ENCODE results near the gene SLC46A3.

Gene SLC46A3

GRCh38 chr13:28718196-28718542 is 601 bp downstream of the SLC46A3 start:
- no peak for DNase-seq
- Histone ChIP-seq H3K27ac (peak overlapping the region; percentile 96 to 97), H3K9me3 (no peaks in the 10 kb centered on the region), H3K27me3 (no peaks in the 10 kb centered on the region), H3K36me3 (peaks cover 0 to 2% (median 0%) of the 10 kb centered on the region in 3 donors), H3K4me1 (peaks cover 0 to 25% (median 6%) of the 10 kb centered on the region in 4 donors), H3K4me3 (peak overlapping the region; percentile 71 to 92)
- intact Hi-C loops (cut with DNase I; ENCODE audit: low total_unique reads): loop anchor here (5.0 kb wide), 1 partner anchor 61 kb away; the partner anchor contains the start of gene POMP
- no peak for TF ChIP-seq CTCF (IDR thresholded peaks at IDR 0.05)

DNA sequence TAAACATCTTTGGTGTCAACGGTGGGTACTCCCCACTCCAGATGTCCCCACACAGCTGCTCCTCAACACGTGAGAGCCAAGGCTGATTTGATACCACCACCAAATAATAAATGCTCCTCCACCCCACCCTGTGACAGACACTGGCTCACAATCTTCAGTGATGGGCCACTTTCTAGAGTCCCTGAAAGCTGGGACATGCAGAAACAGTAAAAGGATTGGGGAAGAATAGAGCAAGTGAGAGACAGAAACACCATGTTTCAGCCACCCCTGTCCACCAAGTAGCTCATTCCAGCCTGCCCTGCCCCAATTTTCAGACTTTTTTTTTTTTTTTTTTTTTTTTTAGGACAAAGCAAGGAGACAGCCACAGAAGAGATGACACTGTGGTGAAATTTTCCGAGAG is 1.6 kb downstream of the SLC46A3 start:
- intact Hi-C loops (cut with DNase I; ENCODE audit: low total_unique reads): loop anchor here (5.0 kb wide), 1 partner anchor 60 kb away; the partner anchor contains the start of gene POMP
- H3K36me3 ChIP-seq: peaks cover 0 to 8% (median 0%) of the 10 kb centered on the region in 3 donors
- H3K4me3 ChIP-seq: no peak overlapping the region
- no peaks in the 10 kb centered on the region for H3K27me3 ChIP-seq
- H3K9me3 ChIP-seq: no peaks in the 10 kb centered on the region
- no peak for DNase-seq
- TF ChIP-seq CTCF (IDR thresholded peaks at IDR 0.05): no peak
- H3K27ac ChIP-seq: no peak overlapping the region
- peaks cover 0 to 25% (median 6%) of the 10 kb centered on the region in 4 donors for H3K4me1 ChIP-seq

- DNase-seq: no peak
- no peak overlapping the region for H3K27ac ChIP-seq
- no peaks in the 10 kb centered on the region for H3K9me3 ChIP-seq
- no peak for TF ChIP-seq CTCF (IDR thresholded peaks at IDR 0.05)
- H3K4me3 ChIP-seq: no peak overlapping the region
- no peaks in the 10 kb centered on the region for H3K27me3 ChIP-seq
- H3K36me3 ChIP-seq: peaks cover 0 to 8% (median 0%) of the 10 kb centered on the region in 3 donors
- H3K4me1 ChIP-seq: peaks cover 0 to 25% (median 6%) of the 10 kb centered on the region in 4 donors
- intact Hi-C loops (cut with DNase I; ENCODE audit: low total_unique reads): loop anchor here (5.0 kb wide), 1 partner anchor 59 kb away; the partner anchor contains the start of gene POMP
These were observed 2.3 kb downstream of the SLC46A3 start for GRCh38 chr13:28716511-28716910.

- H3K9me3 ChIP-seq: no peaks in the 10 kb centered on the region
- H3K4me1 ChIP-seq: peaks cover 0 to 24% (median 6%) of the 10 kb centered on the region in 4 donors
- no peak overlapping the region for H3K4me3 ChIP-seq
- H3K27me3 ChIP-seq: no peaks in the 10 kb centered on the region
- intact Hi-C loops (cut with DNase I; ENCODE audit: low total_unique reads): loop anchor here (5.0 kb wide), 1 partner anchor 57 kb away; the partner anchor contains the start of gene POMP
- H3K27ac ChIP-seq: no peak overlapping the region
- TF ChIP-seq CTCF (IDR thresholded peaks at IDR 0.05): no peak
- peaks cover 0 to 15% (median 0%) of the 10 kb centered on the region in 3 donors for H3K36me3 ChIP-seq
- no peak for DNase-seq
These were observed 4.1 kb downstream of the SLC46A3 start for GRCh38 chr13:28714651-28715050.

DNA sequence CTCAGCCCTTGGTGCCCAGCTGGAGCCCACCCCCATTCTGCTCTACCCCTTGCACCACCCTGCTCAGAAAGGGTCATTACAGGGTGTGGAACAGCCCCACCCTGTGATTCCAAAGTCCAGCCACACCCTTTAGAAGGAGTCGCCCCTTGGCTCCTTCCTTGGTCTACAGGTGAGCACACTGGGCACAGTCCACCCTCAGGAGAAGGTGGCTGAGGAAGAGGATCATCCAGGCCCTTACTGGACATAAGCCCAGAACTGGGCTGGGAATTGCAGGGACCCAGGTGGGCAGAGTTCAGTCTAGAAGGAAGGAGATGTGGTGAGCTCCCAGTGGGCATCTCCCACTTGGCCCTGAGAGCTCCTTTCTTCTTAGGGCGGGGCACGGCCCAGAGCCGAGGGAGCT is 8.6 kb downstream of the SLC46A3 start:
- Histone ChIP-seq H3K27ac (no peak overlapping the region), H3K4me3 (no peak overlapping the region), H3K9me3 (no peaks in the 10 kb centered on the region), H3K4me1 (no peaks in the 10 kb centered on the region), H3K36me3 (peaks cover 0 to 21% (median 4%) of the 10 kb centered on the region in 3 donors), H3K27me3 (no peaks in the 10 kb centered on the region)
- intact Hi-C loops (cut with DNase I; ENCODE audit: low total_unique reads): no loop called here
- TF ChIP-seq CTCF (IDR thresholded peaks at IDR 0.05): no peak
- DNase-seq: no peak

Measured in tibial artery (tissue), 4 donors.